Retinal pigment epithelial cell (primary cell): ENCODE data around the gene NUP214.
A peak's percentile ranks its signal among the peaks of the same experiment; 100 is the strongest.

Source experiments
- DNase-seq: peaks from one replicate; pipeline ENCODE4 v3.0.0-alpha.2; 2010; ENCODE audit warnings: low read depth
- H3K4me3 ChIP-seq: 2 replicates; pipeline ENCODE4 v1.5.1; 2011; ENCODE audit warnings: mild to moderate bottlenecking, low read length, control low read depth, moderate library complexity
- CTCF ChIP-seq: conservative IDR thresholded peaks from 2 replicates; pipeline ENCODE4 v1.5.1; 2011; ENCODE audit warnings: low read depth, low read length, control low read depth, inconsistent platforms

Gene NUP214

GRCh38 chr9:131092548-131093440, 32.6 kb upstream of the NUP214 start:
- no peak for TF ChIP-seq CTCF
- no peak overlapping the region for H3K4me3 ChIP-seq
- no peak for DNase-seq

- H3K4me3 ChIP-seq: no peak overlapping the region
- DNase-seq: no peak
- TF ChIP-seq CTCF: no peak
These were observed 31.4 kb upstream of the NUP214 start for GRCh38 chr9:131094015-131094414.

- TF ChIP-seq CTCF: no peak
- no peak for DNase-seq
- H3K4me3 ChIP-seq: no peak overlapping the region
These were observed 30.8 kb upstream of the NUP214 start for GRCh38 chr9:131094622-131095021.

GRCh38 chr9:131095666-131096268, 29.6 kb upstream of the NUP214 start:
- TF ChIP-seq CTCF: no peak
- H3K4me3 ChIP-seq: peak overlapping the region; percentile 20
- DNase-seq: no peak

GRCh38 chr9:131096269-131097125, 28.9 kb upstream of the NUP214 start, which contains the start of gene AIF1L:
TSS of gene AIF1L (plus strand) at chr9:131096531. CDS start at chr9:131096630, 99 bp downstream.
- H3K4me3 ChIP-seq: peak within 1 kb of the TSS; percentile 37
- peak; percentile 22 for TF ChIP-seq CTCF
- no peak for DNase-seq

- DNase-seq: no peak
- no peak for TF ChIP-seq CTCF
- H3K4me3 ChIP-seq: peak overlapping the region; percentile 37
These were observed 28.0 kb upstream of the NUP214 start for GRCh38 chr9:131097126-131097947.
